RPMI7951 (cell line): ENCODE data around the gene ZMYND10. TPM values are rescaled to one million over a fixed set of nuclear protein-coding genes. Genes with fewer than 3 reads are reported as not detected.
"Not testable (repeated sequence)": the region's sequence is repeated elsewhere in the genome, so short reads cannot be mapped to it uniquely, and the experiment has no call there.

Experiments
- DNase-seq: peaks from one replicate; pipeline ENCODE4 v3.0.0-alpha.2; 2012; ENCODE audit warnings: low read depth
- total RNA-seq: library from RNA; depleted of rRNA; stranded (reverse); fragments of >200 nt; shearing (Covaris generic); gene quantifications from 2 replicates; pipeline ENCODE4 v1.2.3, GENCODE V29; 2014

ZMYND10 gene
- total RNA-seq, 1 experiment from 2014 or later, result 2.9 TPM

GRCh38 chr3:50325497-50326181, 19.9 kb downstream of the ZMYND10 start:
- no peak for DNase-seq

DNA sequence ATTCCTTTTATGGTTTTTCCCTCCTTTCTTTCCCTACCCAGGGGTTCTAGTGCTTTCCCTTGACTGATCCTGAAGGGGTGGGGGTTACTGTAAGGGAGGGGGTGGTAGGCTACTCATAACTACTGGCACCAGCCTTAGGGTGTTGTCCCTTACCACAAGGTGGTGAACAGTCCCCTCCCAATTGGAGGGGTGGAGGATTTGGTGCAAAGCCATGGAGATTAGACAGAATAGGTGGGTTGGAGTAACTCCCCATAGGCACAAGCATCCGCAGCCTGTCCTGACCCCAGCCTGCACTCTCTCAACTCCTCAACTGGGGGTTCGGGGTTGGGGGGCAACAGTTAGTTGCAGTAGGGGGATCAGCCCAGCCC, 20.4 kb downstream of the ZMYND10 start:
- DNase-seq, result no peak

DNA sequence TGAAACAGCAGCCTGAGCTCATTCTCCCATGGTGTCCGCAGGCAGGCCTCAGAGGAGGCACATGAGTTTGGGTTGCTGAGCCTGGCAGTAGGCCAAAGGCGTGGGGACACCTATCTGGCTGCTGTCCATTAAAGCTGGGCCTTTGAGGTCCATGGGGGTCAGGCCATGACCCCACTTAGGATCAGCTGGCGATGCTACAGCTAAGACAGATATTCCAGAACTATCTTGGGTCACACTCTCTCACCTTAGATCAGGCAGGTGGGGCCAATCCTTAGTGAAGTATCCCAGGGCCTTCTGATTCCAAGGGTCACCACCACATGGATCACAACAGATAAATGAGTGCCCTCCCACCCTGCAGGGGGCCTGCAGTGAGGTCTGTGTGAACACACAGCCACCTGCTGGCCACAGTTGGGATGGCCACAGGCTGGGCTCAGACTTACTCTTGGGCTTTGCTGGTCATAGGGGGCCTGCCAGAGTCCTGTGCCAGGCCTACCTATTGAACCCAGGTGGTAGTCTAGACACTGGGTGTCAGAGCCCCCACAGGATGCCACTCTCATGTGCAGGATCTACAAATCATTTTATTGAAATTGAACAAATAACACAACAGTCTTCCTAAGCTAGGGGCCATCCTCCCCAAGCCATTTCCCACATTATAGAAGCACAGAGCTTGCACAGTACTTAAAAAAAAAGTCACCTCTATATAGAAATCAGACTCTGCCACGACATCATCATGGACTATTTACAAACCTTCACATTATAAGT, 21.0 kb downstream of the ZMYND10 start:
- peak; percentile 66 for DNase-seq

DNA sequence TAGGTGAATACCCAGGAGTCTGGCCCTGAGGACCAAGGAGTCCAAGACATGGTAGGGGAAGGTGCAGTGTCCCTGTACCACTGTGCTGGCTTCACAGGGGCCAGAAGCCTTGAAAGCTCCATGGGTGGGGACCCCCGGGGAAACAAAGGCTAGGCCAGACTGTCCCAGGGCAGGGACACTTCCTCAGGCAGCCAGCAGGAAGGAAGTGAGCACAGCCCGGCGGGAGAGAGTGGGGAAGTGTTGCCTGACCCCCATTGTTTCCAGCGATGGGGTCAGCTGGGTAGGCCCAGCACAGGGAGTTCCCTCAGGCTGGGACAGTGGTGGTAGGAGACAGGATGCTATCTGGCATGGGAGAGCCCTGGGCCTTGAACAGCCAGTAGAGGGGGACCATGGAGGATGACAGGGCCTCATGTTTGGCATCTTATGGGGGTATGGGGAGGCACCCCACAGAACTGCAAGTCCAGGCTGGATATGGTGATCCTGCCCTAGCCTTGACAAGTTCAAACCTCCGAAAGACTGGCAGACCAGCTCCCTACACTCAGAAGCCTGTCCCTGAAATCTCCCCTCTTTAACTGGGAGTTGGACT, 21.8 kb downstream of the ZMYND10 start:
- no peak for DNase-seq

- no peak for DNase-seq
Measured at GRCh38 chr3:50323092-50323600, 22.4 kb downstream of the ZMYND10 start.

DNA sequence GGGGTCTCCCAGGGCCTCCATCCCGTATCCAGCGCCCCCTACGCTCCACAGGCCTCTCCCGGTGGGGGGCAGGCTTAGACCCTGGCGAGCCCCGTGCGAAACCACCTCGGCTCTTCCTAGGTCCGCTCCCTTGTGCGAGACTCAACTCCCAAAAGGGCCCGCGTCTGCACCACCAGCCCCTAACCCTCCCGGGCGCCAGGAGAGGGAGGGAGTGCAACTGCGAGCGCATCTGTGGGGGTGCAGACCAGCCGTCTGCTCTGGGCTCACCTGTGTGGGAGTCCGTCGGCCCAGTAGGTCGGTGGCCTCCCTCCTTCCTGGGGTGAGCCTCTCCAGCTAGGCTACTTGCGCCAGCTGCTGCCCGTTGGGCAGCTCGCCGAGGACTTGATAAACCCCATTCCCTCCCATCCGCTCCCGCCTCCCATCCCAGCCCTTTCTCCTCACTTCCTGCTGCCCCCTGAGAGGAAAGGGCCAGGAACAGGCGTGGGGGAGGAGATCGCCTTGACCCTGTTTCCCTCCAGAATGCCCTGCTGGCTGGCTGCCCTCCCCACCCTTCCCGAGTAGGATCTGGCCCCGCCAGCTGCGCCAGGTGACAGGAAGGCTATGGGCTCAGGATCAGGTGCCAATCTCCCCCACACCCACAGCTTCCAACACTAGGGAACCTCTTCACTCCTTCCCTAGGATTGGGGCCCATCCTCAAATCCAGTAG, 23.0 kb downstream of the ZMYND10 start, which contains the start of gene HYAL2:
TSS of gene HYAL2 (minus strand) at position 360 of the 706 bp plus-strand sequence. CDS start 2,256 bp downstream, outside the sequence.
- no peak for DNase-seq

- no peak for DNase-seq
Measured at GRCh38 chr3:50322115-50322385, 23.5 kb downstream of the ZMYND10 start.

- DNase-seq, result peak; percentile 88
Measured at GRCh38 chr3:50321336-50322114, 24.0 kb downstream of the ZMYND10 start.

DNA sequence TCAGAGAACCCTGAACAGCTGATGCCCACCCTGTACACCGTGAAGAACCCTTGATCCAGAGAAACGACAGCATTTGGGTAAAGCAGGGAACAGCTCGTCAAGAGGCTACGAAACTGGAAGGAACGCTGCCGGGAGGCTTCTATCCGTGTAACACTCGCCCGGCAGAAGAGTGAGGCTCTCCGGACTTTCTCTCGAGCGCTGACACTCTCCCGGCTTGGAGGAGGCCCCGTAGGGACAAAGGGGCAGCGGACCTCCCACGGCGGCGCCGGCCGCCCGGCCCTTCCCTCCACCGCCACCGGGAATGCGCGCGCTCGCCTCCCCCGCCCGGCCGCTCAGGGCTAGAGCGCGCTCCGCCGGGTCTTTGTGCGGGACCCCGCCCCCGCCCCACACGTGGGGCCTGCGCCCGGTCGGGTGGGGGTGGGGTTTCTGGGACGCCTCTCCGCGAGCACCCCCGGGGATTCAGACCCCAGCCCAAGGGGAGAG, 24.6 kb downstream of the ZMYND10 start:
- peak; percentile 74 for DNase-seq

GRCh38 chr3:50319894-50320625, 25.5 kb downstream of the ZMYND10 start:
- no peak for DNase-seq

GRCh38 chr3:50319181-50319893, 26.2 kb downstream of the ZMYND10 start:
- DNase-seq, result no peak

- DNase-seq, result no peak
Measured at GRCh38 chr3:50318615-50319014, 26.9 kb downstream of the ZMYND10 start.

DNA sequence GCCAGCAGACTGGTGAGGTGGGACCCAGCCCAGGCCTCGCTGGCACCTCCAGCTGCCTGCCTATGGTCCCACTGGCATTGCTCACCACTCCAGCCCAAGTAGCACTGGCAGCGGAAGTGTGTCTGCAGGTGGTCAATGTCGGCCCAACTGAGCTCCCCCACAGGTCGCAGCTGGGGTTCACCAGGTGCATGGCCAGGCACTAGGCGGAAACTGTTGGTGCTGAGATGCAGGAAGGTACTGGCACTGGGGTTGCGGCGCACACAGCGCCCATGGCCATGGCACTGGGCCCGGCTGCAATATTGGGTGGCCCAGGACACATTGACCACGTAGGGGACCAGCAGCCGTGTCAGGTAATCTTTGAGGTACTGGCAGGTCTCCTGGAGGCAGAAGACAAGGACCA, 27.4 kb downstream of the ZMYND10 start:
- no peak for DNase-seq

- no peak for DNase-seq
Measured at GRCh38 chr3:50317300-50317699, 28.2 kb downstream of the ZMYND10 start.

DNA sequence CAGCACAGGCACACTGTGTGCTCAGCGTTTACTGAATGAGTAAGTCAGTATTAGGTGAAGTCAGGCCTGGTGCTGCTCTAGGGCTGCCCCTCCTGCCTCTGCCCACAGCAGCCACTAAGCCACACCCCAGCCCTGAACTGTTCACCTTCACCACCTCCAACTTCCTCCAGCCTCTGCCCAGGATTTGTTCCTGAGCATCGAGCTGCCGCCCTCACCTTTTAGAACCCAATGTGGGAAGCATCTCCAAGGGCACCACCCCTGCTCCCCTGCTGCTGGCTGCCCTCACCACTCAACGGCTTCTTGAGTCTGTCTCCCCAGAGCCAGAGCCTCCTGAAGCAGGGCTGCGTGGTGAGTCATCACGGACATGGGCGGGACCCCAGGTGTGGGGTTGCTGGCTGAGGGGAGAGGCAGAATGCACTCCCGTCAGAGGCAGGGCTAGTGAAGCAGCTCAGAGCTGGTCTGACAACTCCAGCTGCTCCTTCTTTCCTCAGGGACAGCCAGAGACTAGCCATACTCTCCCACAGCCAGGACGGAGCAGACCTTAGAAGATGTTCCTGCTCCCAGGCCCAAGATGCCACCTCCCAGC, 28.8 kb downstream of the ZMYND10 start:
- DNase-seq, result peak; percentile 54

- DNase-seq, result no peak
Measured at GRCh38 chr3:50314816-50315215, 30.7 kb downstream of the ZMYND10 start.

DNA sequence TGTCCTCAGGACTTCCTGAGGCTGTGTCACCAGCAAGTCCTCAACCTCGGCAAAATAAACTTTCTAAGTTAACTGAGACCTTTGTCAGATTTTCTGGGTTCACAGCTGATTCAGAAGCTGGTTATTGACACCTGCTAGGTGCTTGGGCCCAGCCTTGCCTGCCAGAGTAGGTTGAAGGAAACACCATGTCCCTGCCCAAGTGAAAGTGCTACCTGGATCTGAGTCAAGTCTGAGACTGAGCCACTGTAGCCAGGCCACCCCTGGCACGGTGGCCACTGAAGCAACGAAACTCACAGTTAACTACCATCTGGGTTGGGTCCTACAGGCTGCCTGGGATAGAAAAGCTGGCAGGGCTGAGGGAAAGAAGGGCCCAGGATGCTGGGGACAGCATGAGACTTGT, 31.2 kb downstream of the ZMYND10 start:
- no peak for DNase-seq

DNA sequence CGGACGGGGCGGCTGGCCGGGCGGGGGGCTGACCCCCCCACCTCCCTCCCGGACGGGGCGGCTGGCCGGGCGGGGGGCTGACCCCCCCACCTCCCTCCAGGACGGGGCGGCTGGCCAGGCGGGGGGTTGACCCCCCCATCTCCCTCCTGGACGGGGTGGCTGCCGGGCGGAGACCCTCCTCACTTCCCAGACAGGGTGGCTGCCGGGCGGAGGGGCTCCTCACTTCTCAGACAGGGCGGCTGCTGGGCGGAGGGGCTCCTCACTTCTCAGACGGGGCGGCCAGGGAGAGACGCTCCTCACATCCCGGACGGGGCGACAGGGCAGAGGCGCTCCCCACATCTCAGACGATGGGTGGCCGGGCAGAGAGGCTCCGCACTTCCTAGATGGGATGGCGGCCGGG, 33.5 kb downstream of the ZMYND10 start:
- DNase-seq, result not testable (repeated sequence)

- no peak for DNase-seq
Measured at GRCh38 chr3:50304601-50305000, 40.9 kb downstream of the ZMYND10 start.
